HG03060 (cell line): ENCODE data around the gene AGBL4.

Source experiments
- ATAC-seq: cut with Tn5 transposase; IDR thresholded peaks from one replicate; pipeline ENCODE4 v1.9.1; 2021; ENCODE audit warnings: low read depth, moderate number of reproducible peaks; ENCODE audit not compliant: unreplicated experiment

AGBL4 gene

DNA sequence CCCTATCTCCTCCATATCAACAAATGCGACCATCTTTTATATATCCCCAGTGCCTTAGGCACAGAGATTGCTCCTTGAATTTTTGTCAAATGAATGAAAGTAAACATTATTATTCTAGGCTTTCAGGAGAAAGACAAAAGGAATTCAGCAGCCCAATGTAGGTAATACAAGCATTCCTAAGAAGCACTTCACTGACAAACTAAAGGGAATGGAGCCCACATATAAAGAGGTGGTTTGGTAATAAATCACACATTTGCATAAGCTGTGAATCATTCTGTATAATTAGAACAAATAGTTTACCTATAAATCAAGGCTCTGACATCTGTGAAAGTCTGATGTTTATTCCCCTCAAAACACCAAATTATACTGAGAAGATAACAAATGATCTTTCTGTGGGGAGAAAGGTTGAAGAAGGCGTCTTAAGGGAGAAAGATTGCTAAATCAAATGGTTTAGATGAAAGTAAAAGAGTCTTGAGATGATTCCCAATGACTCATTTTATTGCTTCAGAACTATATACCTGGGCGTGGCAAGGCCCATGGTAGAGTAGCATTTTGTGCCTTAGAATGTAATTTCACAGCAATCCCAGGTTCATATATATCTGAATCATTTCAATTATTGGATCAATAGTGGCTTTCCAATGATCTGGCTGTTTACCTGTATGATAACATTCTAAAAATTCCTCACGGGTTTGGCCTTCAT is 558.1 kb downstream of the AGBL4 start:
- no peak for ATAC-seq

DNA sequence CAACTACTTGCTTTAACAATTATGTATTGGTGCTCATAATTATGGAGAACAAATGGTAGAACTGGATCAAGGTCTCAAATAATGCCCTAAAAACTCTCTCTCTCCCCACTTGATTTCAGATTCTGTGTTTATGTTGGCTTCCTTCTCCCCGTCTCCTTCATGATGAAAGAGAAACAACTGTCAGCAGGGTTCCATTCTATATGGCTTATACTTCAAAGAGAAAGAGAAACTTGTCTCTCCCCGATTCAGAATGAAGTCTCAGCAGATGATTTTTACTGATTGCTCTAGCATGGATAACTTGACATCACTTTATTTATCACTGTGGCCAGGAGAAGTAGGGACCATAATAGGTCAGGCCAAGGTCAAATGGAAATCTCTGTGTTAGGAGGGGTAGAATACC is 575.6 kb downstream of the AGBL4 start:
- ATAC-seq = no peak

DNA sequence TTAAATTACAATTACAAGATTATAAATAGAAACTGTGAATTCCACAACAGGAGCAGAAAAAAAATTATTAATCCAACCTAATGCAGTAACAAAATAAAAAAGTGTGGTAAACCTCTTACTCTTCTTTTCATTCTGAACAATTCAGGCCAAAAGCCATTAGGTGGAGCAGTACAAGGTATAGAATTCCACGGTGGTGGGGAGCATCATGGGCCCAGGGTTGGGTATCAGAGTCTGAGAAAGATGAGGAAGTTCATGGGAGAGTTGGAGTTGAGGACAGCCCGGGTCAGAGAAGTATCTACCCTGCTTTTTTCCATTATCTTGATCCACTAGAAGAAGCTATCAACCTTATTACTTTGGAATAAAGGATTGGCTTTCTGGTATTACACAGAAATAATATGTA is 586.9 kb downstream of the AGBL4 start:
- ATAC-seq = no peak

DNA sequence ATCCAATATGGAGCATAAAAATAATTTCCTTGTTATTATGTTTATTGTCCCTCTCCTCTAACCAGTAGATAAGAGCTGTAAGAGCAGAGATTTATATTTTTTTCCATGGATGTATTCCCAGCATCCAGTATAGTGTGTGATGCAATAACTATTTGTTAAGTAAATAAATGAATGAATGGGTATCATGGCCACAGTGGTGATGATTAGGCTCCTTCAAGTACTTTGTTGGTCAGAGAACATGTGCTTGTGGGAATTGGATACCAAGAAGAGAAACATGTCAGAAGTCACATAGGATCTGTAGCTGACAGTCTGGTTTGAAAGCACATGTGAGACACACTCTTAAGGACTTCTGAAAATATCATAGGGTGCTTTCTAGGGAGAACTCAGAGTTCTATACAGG is 588.5 kb downstream of the AGBL4 start:
- ATAC-seq = no peak

DNA sequence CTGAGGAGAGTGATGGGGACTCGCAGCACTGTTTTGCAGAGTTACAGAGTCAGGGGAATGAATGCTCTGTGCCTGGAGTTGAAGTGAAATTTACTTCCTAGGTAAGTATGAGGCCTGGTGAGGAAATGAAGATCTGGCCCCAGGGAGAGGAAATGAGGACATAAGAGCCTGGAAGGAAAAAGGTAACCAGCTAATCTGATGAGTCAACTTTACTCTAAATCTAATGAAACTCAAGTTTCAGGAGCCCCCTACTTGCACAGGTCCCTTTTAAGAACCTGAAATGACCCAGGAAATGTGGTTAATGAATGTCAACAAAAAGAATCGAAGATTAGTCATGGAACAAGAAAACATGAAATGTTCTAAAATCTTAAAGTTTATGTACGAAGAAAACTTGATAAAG is 599.0 kb downstream of the AGBL4 start:
- ATAC-seq = no peak

DNA sequence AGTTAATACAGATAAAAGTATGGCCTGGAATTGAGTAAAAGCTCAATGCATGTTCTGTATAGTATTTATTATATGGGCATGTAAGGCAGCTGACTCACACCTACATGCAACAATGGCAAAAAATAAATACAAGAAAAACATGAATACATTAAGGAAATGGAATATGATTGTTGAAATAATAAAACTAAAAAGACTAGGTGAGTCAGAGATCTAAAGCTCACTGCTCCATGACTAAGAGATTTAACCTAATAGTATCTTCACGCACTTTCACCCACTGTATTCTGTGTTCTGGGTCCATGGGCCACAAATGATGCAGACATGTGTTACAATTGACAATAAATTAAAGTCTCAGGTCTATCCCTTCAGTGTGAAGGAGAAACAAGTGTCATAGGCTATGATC is 607.0 kb downstream of the AGBL4 start:
- no peak for ATAC-seq

DNA sequence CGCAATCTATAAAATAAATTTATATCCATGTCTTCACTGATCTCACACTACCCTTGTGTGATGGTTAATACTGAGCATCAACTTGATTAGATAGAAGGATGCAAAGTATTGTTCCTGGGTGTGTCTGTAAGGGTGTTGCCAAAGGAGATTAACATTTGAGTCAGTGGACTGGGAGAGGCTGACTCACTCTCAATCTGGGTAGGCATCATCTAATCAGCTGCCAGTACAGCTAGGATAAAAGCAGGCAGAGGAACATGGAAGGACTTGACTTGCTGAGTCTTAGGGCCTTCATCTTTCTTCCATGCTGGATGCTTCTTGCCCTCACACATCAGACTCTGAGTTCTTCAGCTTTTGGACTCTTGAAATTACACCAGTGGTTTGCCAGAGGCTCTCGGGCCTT is 615.4 kb downstream of the AGBL4 start:
- ATAC-seq = no peak

DNA sequence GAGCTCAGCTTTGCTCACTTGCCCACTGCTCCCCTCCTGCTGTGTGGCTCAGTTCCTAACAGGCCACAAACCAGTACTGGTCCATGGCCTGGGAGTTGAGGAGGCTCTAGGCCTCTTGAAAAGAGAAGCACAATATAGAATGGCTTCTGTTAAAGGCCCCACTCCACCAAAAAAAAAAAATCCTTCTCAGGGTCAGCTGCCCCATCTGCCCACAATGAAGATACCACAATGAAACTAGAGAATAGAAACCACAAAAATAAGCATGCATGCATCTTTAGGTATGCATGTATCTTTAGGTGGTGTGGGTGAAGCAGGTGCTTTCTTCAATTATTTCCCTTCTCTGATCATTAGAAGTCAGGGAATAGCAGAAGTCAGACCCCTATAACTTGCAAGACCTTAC is 626.7 kb downstream of the AGBL4 start:
- no peak for ATAC-seq

DNA sequence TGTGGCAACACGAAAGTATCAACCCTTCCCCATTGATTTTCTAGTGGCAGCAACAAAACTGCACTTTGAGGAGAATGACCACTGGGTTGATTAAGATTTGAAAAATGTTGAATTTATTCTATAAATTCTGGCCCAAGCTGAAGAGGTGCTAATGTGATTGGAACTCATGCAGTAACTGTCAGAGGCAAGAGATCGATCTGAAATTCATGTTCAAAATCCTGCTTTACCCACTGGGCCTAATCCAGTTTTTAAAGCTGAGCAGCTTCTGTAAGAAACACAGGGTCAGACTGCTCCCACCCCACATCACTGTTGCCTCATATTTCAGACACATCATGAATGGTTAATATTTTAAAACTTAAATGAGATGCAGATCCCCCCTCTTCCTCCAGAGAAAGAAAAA is 629.6 kb downstream of the AGBL4 start:
- no peak for ATAC-seq

DNA sequence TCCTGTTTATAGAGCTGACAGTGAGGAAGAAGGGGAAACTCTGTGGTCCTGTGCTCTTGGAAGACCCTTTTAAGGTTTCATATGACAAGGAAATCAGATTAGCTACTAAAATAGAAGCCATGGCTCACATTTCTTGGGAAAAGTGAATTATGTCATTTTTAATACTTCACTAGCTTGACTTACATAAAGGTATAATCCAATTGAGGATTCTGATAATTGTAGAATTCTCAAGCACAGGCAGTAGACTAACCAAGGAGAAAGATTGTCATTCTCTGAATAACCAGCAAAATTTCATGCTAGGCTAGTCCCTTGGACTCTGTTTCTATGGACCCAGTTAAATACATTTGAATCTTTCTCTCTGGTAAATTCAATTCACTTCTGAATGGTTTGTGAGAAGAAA is 634.1 kb downstream of the AGBL4 start:
- ATAC-seq = no peak

DNA sequence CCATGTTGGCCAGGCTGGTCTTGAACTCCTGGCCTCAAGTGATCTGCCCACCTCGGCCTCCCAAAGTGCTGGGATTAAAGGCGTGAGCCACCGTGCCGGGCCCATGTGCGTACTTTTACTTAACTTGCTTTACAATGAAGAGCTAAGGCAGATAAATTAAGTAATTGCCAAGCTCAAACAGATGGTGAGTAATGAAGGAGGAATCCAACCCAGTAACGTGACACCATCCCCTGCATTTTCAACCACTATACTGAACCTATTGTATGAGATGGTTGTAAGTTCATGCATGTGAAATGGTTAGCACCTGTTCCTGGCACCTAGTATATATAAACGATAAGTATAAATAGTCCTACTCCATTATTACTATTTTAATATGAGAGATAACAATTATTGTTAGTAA is 659.1 kb downstream of the AGBL4 start:
- no peak for ATAC-seq

DNA sequence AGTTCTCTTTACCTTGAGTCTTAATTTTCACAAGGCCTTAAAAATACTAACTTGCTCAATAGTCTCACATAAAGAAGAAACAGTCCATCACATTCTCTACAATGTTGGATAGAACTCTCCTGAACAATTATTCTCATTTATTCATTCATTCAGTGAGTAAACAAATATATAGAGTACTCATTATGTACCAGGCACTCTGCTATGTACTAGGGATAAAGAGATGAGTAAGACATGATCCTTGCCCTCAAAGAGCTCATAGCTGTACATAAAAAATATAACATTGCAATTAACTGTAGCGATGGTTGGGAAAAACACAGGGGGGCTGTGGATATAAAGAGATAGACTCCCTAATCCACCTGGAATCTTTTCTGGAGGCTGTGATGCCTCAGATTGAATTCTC is 660.1 kb downstream of the AGBL4 start:
- ATAC-seq = no peak

DNA sequence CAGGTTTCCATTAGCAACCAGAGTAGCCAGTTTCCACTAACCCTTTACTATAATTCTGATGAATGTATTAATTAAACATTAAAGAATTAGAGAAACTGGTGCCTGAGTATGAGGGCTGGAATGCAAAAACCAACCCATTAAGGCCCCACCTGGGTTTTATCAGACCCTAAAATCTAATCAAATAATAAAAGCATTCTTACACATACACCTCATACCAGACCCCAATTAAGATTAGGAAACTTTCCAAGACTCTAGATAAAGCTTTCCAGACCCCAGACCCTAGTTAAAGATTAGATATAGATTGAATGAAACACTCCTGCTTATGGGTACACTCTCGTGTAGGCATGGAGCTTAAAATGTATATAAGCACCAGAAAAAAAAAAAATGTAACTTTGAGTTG is 665.7 kb downstream of the AGBL4 start:
- ATAC-seq = no peak

DNA sequence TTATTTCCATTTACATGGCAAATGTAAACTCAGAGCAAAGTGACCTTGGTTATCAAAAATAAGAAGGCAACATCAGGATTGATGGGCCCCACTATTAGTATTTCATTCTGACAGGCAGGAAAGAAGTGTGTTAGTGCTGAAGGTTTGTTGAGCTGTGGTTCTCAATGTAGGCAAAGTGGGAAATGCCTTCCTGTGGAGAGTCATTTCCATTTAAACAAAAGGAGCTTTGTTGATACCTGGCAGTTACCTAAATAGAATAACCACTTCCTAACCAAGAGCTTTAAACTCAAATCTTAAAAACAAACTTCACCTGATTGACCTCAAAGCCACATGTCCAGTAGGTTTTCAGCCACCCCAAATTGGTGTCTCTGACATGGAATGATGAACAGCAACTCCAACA is 667.2 kb downstream of the AGBL4 start:
- ATAC-seq = no peak

DNA sequence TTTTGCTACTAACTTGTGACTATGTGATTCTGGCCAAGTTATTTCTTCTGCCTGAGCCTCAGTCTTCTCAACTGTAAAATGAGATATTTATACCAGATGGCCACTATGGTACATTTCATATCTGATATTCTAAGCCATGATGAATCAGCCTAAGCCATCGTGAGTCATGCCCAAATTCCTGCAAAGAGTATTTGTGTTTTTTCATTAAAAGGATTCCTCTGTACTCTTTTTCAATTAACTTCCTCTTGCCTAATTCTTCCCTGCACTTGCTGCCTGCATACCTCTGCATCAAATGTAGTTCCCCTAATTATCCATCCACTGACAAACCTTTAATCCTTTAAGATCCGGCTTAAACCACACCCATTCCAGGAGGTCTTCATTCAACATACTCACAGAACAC is 672.0 kb downstream of the AGBL4 start:
- ATAC-seq = no peak

DNA sequence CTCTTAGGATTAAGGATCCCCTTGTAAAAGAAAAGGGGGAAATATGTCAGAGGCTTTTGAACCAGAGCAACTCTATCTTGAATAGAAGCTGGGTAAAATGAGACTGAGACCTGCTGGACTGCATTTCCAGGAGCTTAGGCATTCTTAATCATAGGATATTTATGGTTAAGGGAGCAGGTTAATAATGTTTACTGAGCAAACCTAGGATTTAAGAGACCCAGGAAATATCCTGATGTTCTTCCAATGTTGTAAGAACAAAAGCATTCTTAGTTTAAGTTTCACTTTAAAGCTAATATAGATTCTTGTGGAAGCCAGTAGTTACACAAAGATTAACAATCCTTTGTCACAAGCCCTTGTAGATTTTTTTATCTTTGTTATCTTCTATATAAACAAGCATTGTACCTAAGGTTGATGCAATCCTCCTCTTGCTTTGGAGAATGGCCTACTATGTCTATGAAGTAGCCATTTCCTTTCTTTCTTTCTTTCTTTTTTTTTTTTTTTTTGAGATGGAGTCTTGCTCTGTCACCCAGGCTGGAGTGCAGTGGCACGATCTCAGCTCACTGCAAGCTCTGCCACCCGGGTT is 676.9 kb downstream of the AGBL4 start:
- ATAC-seq = no peak

DNA sequence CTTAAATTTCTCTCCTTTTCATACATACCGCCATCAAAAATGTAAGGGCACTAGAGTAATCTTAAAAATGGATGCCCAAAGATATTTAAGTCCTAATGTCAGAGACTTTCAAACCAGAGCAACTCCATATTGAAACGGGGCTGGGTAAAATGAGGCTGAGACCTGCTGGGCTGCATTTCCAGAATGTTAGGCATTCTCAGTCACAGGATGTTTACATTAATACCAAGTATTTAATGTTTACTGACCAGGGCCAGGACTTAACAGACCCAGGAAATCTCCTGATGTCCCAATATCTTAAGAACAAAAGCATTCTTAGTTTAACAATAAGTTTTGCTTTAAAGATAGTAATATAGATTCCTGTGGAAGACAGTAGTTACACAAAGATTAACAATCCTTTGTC is 683.2 kb downstream of the AGBL4 start:
- ATAC-seq = no peak

DNA sequence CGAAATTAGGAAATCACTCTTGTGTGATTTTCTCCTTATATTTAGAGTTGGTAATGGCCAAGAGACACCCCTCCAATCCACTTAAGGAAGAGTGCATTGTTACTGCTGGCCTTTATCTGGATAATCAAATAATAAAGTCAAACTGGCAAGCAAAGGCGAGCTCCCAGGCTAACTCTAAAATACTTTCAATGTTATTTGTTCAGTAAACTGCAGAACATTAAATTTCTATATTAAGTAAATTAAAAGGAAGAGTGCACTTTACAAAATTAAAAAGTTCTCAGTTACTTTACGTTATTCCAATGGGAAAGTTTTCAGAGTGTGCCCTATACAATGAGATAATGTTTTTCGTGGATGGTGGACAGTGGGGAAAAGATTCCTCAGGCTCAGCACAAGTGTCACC is 684.7 kb downstream of the AGBL4 start:
- ATAC-seq = no peak

DNA sequence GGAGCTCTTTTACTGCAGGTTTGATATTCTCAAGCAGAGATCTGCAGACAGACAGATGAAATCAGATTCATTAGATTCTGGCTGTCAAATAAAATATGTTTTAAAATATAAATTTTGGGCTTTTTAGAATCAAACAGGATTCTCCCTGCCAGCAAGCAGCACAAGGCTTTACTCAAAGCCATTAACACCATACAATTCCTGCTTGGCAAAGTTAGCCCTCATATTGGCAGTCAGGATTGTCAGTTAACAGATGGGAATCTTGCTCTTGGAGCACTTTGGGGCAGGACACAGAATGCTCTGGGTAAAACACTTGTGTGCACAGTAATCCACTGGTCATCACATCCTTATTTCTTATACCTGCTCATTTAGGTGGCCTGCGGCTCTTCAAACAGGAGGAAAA is 686.5 kb downstream of the AGBL4 start:
- no peak for ATAC-seq

DNA sequence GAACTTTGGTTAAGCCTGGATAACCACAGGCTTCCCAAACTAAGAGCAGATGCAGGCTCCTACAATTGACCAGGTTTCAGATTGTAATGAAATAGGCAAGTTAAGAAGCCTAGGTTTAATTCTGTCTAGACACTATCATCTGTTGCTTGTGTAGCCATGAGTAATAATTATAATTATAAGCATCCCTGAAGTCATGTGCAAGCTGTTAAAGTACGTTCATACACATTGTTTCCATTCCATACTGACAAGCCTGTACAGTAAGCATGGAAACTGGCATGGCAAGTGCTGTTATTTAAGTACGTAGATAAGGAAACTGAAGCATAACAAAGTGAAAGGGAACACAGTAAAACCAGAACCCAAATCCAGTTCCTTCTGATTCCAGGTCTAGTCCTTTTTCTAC is 689.8 kb downstream of the AGBL4 start:
- no peak for ATAC-seq

DNA sequence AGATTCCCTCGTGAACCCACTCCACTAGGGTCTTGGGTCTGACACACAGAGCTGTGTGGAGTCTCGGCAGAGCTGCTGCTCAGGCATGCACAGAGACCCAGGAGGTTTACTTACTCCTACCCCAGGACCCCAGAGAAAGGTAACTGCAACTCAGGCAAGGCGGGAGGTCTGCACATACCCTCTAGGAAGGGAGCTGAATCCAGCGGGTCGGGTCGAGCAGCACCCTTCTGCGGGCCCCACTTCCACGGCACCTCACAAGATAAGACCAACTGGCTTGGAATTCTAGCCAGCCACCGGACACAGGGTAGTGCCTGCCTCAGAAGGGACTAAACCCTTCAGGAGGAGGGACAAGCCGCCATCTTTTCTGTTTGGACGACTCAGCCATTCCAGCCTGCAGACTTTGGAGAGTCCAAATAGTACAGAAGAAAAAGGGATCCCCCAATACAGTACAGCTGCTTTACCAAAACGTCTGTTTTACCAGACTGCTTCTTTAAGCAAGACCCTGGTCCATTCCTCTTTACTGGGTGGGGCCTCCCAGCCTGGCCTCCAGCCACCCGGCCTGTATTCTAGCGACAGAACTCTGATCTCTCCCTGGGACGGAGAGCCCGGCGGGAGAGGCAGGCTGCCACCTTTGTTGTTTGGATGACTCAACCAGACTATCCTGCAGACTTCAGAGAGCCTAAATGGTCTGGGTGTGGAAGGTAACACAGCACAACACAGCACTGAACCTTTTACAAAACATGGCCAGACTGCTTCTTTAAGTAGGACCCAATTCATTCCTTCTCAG is 692.5 kb downstream of the AGBL4 start:
- no peak for ATAC-seq

DNA sequence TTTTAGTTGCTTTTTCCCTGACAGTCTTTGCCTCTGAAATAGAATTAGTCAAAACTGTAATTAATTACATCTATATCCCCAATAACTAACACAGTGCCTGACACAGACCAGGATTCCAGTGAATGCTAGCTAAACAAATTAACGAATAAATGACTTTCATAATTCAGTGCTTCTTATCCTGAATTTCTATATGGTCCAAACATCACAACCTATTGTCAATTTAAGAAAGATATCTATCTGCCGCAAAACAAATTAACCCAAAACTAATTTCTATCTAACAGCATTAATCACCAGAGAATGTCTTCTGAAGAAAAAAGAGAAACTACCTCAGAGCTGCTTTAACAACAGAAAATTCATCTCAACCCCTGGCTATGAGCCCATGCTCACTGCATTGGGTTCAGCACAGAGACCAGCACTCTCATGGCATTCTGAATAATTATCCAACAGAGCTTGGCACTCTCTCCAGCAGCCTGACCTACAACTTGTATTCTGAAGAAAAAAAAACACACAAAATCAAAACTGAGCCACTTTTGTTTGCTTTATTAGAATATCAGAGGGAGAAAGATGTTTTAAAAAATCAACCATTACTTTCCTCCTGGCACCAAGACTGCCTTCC is 699.7 kb downstream of the AGBL4 start:
- no peak for ATAC-seq
